MV-4-11 (cell line): ENCODE data around the gene GSS.
A peak's percentile ranks its signal among the peaks of the same experiment; 100 is the strongest.

Experiments used
- DNase-seq: peaks from one replicate; lab custom pipeline; 2025; lab: John Stamatoyannopoulos, UW

Gene GSS

DNA sequence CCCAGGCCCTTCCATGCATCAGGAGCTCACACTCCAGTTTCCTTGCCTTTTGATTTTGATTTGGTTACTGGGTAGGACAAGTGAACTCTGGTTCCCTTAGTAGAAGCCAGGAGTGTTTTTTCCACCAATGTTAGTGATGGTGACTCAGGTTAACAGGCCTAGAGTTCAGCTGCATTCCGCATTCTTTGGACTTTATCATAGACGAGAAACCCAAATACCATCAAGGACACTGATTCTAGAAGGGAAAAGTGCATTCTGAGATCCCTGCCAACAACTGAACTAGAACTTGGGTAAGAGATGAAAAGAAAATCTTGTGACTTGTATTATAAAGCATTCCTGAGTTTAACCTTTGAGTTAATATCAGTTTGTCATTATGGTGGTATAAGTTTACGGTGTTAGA, 8.9 kb downstream of the GSS start:
- no peak for DNase-seq

DNA sequence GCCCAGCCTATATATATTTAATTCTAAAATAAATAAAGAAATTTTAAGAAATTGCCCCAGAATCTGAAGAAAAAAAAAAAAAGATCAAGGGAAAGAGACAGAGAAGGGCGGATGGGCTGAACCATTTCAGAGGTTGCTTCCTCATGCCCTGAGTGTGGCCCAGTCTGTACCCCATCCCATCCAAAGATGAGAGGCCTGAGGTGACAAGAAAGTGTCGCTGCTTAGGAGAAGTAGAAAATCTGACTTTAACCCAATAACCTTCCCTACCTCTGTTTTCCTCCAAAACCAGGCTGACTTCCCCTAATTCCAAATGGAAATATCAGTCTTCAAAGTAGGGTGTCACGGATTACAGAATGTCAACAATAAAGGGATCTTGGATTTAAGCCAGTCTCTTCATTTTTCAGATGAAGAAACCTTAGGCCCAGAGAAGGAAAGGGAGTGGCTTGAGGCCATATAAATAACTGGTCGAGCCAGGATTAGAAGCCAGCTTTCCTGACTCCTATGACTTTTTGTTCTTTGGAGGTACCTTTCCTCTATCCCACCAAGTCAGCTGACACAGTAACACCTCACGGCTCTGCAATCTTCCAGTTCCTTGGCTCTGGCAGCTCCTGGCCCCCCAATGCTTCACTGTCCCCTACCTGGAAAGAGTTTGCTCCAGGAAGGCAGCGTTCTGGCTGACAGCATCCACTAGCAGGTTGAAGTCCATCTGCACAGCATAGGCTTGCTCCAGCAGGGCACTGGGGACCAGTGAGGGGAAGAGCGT, 10.1 kb downstream of the GSS start:
- no peak for DNase-seq

DNA sequence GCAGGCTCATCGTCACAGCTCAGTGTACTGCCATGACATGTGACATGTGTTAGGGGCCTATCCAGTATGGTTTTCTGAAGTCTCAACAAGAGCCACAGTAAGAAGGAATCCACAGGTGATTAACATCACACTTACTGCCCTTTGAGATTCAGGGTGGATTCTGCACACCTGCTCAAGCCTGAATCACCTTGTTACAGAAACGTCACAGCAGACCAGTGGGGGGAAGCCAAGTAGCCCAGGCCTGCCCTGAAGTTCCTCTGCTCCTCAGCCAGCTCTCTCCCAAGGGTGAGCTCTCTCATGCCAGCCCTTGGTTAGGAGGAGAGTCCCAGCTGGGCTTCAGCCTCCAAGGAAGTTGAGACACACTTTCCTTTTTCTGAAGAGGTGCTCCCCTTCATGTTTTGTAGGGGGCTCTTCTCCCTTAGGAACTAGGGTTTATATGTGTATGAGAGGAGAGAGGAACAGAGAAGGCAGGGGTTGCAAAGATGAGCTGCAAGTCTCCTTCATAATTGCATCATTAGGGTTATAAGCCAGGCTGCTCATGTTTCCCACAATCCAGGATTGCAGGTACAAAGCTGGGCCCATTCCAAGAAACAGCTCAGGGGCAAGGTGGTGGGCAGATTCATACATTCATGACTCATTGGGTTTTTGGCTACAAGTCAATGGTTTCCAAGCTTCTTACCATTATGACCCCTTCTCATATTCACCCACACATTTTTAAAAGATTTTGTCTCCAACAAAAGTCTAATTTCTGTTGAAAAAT, 11.6 kb downstream of the GSS start:
- DNase-seq = no peak

DNA sequence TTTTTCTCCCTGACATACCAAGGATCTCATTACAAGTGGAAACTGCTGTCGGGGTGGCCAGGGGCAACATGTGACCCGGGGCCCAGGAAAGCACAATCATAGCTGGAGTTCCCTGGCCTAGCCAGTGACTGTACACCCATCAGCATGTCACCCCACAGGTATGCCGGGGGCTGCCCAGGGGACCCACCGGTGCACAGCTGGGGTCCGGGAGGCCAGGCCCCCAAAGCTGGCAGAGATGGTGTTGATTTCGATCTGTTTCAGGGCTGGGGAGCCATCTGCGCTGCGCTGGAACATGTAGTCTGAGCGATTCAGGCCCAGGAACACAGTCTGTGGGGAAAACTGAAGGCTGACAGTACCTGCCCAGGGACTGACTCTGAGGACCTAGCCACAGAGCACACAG, 13.3 kb downstream of the GSS start:
- no peak for DNase-seq

DNA sequence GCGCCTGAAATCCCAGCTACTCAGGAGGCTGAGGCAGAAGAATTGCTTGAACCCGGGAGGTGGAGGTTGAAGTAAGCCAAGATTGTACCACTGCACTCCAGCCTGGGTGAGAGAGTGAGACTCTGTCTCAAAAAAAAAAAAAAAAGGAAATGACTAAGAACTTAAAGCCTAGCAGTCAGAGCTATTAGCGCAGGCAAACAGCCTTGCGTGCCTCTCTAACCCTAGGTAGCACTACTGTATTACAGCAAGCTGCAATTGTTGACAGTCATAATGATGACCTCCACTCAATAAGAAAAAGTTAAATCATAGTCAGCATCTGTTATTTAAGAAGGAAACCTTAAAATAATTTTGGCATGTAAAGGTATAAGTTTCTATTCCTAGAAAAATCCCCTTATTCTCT, 14.4 kb downstream of the GSS start:
- DNase-seq = peak; percentile 73

DNA sequence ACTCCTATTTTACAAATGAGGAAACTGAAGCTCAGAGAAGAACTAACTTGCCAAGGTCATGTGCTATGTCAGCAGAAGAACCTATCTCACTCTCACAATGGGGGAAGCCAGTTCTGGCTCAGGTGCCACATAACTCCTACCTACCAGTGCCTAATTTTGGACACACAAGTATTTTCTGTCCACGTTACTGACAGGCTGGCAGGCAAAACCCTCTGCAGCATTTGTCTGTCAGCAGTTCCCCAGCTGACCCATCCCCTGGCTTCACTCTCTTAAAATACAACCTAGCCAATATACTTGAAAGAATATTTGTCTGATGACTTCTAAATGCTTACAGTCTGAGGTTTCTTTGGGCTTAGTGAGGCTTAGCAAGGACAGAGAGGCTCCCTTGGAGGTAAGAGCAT, 15.5 kb downstream of the GSS start:
- DNase-seq = no peak

DNA sequence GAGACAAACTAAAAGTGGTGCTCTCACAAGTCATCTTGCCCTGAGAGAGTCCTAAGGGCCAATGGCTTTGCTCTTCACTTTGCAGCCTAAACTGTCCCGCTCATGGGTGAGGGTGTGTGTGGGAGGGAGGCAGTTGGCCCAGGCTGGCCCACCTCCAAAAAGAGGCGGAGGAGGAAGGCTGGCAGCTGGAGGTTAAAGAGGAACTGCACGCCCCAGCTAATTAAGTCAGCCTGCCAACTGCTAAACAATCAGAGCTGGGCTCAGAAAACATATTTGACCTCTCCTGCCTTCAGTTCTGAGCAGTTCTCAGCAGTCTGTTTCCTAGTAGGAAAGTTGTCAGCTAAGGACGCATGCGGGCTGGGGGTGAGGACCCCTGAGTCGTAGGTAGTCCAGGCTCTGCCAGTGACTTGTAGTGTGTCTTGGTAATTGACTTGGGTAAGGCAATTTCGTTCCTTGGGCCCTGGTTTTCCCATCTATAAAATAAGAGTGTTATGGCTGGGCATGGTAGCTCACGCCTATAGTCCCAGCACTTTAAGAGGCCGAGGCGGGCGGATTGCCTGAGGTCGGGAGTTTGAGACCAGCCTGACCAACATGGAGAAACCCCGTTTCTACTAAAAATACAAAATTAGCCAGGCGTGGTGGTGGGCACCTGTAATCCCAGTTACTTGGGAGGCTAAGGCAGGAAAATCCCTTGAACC, 17.0 kb downstream of the GSS start:
- peak; percentile 87 for DNase-seq

DNA sequence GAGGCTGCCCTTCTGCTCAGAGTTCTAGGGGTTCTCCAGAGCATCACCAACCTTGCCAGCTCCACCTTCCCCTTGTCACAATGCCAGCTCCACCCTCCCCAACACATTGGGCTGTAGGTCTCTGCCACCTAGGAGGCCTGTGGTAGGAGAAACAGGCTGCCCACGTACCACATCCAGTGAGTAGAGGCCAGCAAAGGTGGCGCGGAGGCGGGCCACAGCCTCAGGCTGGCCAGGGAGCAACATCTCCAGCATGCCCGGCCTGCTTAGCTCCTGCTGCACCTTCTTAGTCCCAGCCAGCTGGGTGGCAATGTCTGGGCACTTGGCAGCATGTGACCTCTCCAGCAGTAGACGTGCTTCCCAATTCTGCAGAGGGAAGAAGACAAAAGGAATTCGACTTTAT, 23.8 kb downstream of the GSS start:
- no peak for DNase-seq

DNA sequence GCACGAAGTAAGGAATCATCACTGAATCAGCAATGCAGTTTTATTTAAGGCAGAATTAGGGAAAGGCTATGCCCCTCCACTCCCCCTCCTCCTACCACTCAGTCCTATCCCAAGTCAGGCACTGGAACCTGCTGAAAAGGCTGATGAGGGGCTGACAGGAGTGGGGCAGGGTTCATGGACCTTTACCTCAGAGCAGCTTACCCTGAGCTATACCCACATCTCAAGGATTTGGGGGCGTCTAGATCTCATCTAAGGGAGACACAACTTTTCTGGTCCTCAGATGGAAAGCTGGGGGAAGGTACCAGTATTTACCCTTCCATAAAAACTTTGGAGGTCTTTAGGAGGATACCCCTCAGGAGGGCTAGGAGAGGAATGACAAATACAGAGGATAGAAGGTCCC, 27.2 kb downstream of the GSS start:
- no peak for DNase-seq

DNA sequence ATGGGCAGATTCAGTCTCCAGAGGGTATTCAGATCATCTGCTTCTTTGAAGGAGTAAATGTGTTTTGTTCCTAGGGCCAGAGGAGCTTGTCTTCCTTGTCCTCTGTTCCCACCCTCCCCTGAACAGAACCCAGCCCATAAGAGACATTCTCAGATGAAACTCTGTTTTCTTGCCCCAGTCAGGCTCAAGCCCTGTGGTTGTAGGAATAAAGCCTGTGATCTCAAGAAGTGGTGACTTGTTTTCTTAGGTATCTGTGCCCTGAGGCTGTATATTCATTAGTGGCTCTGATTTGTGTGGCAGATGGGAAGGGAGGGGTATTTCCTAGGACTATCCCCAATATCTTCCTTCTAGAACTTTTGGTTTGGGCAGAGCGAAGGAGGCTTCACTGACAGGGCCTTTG, 27.9 kb downstream of the GSS start:
- DNase-seq = no peak

DNA sequence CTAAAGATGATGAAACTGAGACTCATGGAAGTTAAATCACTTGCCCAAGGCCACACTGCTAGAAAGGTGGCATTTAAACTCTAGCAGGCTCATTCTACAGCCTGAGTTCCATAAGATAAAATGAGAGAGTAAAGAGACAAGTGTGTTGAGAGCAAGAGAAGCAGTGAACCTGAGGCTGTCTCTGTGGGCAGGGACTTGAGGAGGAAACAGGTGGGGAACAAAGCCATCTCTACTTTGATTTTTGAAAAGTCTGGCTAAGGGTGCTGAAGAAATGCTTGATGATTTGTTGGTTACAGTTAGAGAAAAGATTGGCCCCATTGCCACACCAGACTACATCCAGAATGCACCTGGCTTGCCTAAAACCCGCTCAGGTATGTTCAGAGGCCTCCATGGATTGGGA, 29.0 kb downstream of the GSS start:
- DNase-seq = no peak

DNA sequence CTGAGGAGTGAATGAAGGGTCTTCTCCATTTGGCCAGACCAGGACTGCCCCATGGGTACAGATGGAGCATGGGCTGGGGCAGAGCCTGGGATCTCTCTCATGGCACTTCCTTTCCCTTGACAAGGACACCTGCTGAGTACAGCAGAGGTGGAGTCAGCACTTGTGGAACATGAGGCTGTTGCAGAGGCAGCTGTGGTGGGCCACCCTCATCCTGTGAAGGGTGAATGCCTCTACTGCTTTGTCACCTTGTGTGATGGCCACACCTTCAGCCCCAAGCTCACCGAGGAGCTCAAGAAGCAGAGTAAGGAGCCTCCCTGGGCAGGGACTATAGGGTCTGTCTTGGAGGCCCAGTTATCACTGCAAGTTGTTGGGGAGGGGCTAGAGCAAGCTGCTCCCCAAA, 29.6 kb downstream of the GSS start:
- no peak for DNase-seq

DNA sequence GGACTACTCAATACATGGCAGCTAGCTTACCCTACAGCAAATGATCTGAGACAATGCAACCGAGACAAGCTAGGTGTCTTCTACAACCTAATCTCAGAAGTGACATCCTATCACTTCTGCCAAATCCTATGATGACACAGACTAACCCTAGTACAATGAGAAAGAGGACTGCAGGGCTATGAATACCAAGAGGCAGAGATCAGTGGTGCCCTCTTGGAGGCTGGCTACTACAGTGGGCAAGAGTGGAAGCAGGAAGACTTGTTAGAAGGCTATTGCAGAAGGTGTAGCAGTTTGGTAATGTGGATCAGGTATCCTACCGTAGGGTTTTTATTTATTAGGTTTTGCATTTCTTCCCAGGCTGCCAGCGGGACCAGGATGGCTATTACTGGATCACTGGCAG, 30.3 kb downstream of the GSS start:
- no peak for DNase-seq

DNA sequence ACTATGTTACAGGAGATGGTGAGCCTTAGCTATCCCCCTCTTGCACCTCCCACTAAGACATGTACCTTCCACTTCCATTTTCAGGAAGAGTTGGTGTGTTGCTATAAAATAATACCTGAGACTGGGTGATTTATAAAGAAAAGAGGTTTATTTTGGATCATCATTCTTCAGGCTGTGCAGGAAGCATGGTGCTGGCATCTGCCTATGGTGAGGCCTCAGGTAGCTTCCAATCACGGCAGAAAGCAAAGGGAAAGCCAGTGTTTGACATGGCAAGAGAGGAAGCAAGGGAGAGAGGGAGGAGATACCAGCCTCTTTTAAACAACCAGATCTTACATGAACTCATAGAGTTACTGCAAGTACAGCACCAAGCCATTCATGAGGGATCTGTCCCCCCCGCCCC, 32.2 kb downstream of the GSS start:
- DNase-seq = no peak

DNA sequence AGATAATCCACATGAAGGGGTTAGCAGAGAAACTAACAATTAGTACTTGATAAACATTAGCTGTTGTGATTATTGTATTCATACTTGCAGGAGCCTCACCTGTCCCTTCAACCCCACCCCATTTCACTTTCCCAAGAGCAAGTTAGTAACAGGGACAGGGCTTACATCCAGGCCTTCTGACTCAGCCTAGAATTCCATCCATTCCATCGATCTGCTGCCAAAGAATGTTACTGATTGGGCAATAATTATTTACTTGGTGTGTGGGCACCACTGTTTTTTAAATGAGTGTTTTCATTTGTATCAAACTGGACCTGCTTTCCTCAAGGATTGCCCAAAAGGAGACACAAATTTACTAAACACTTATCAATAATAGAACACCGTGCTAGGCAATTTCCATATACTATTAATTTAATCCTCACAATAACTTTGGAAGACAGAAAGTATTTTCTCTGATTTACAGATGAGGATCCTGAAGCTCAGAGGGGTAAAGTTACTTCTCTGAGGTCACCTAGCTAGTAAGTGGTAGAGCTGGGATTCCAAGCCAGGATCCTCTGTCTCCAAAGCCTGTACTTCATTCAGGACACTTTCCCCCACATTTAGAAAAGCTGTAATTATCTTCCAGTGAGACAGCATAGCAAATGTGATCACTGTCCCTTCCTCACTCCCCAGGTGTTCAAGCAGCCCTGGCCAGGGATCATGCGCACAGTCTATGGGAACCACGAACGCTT, 32.8 kb downstream of the GSS start:
- no peak for DNase-seq

DNA sequence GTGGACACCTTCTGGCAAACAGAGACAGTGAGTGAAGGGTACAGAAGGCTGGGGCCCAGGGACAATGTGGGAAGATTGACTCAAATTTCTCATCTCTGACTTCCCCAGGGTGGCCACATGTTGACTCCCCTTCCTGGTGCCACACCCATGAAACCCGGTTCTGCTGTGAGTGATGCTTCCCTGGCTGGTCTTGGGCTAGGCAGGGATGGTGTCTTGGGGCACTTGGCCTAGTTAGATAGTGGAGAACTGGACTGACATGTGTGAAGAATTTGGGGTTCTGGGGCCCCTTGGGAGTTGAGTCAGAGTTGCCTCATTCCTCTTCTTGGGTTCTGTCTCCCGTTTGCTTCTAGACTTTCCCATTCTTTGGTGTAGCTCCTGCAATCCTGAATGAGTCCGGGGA, 34.2 kb downstream of the GSS start:
- DNase-seq = no peak

DNA sequence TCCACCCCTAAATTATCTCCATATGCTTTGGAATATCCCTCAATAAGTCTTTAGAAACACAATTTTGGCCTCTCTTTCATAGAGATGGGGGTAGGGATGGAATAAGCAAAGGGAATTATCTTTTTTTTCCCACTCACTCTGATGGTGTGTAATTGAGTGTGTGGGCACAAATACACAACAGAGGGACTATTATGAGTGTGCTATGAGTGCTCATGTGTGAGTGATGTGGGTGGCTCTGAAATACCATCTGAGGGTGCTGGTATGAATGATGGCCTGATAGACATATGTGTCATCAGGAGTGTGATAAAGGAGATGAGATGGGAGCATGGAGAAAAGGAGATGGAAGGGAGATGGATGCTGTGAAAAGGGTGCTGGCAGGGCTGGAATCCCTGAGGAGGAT, 35.6 kb downstream of the GSS start:
- no peak for DNase-seq

DNA sequence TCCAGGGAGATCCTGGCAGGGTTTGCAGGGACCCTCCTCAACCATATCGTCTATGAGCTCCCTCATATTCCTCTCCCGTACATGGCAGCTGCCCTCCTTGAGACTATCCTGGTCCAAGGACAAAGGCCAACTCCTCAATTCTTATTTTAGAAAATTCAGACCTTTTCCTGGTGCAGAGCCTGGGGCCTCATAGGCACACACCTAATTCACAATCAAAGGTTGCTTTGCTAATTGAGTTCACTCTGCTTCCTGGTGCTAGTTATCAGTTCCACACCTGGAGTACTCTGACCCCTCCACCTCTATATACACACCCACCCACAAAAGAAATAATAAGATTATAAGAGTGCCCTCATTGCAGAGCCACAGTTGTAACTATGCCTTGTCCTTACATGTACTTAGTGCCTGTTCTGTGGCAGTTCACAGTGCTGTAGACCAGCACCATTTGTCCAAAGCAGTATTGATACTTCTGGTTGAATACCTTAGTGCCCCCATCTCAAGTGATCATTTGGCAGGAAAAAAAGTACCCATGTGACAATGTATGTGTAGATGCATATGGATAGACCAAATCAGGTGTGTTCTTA, 38.7 kb downstream of the GSS start:
- DNase-seq = no peak

DNA sequence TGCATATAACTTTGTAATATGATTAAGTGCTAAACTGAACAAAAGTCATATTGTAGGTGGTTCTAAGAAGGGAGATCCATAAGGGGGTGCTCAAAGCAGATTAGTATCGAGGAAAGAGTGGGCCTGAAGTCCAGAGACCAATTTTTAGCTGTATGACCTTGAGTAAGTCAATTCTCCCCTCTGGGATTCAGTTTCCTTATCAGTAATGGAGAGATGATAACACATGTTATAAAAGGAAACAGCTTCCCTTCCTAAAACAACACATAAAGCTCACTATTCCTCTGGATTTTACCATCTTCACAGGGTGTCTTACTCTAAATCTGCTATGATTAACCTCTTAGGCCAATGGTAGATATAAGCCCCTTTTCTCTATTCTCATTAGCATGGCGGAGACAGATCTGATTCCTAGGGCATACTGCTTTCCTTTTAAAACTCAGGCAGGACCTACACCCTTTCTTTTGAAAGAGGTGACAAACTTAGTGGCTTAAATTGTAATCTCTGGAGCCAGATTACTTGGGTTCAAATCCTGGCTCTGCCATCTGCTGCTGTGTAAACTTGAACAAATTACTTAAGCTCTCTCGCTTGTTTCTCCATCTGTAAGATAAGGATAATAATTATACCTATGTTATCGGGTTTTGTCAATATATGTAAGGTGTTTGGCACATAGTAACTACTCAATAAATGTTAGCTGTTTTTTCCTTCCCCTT, 39.7 kb downstream of the GSS start:
- no peak for DNase-seq

DNA sequence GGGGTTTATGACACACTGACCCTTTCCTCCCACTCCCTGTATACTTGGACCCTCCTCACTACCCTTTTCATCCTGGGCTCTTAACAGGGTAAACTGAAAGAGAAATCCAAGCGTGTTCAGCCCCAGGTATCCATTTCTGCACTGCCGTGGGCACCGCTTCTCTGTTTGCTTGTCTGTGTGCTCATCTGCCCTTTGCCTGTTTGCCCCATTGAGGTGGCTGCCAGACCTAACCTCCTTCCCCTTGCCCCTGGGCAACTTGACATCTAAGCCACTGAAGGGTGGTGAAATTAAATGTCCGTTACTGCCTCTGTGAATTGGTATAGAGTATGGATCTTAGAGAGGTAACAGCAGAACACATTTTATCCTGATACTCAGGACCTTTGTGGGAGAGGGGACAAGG, 40.5 kb downstream of the GSS start:
- DNase-seq = no peak

DNA sequence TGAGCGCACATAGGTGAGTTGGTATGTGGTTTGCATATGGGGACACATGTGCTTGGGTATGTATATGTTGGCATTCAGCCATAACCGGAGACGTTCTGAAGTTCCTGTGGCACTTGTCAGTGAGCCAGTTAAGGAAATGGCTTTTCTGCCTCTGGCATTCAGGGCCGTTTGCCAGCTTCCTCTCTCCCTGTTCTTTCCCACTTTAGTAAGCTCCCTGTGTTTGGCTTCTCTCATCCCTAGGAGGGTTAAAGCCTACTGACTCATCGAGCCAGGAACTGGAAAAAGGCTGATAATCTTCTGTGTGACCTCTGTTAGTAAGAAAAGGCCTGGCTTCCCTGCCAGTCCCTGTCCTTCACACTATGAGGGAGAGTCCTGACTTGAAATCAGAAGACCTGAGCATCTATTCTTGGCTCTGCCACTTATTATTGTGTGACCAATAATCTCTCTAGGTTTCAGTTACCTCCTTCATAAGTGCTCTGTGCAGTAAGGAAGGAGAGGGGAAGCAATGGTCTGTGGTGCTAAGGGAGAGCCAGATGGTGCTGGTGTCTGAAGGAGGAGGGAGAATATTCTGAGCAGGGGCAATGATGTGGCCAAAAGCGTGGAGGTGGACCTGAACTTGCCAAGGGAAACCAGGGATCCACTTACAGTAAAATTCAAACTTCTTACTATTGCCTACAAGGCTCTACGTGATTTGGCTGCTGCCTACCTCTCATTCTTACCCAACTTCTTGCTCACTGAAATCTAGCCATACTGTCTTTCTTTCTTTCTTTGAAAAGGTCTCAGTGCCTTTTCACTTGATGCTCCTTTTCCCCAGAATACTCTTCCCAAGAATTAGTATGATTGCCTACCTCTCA, 47.8 kb downstream of the GSS start:
- no peak for DNase-seq
